ENCODE data around the gene NDUFS8.

- TF ChIP-seq YY1 (IDR thresholded peaks at IDR 0.05; ENCODE audit: insufficient read depth, insufficient read length) (no peak), SUZ12 (IDR thresholded peaks at IDR 0.05; ENCODE audit: extremely low read depth, insufficient read depth, insufficient read length) (no peak), ZNF274 (IDR thresholded peaks at IDR 0.05; ENCODE audit: low read depth, low read length) (no peak)
Observed at GRCh38 chr11:68037411-68038225, 7.1 kb downstream of the NDUFS8 start.

Measured in NT2/D1 (cell line).